H1 (cell line): ENCODE results near the gene SEPTIN1. TPM values are rescaled to one million over a fixed set of nuclear protein-coding genes. Genes with fewer than 3 reads are reported as not detected.

Source experiments
- CTCF ChIA-PET: fragments of 300-600 bp; sonication (Branson Sonifier 250); formaldehyde crosslinking; loops from one replicate; lab custom pipeline; 2021; ENCODE audit not compliant: partially characterized antibody; lab: Charles Lee
- POLR2A ChIA-PET: fragments of 300-600 bp; sonication (Branson Sonifier 250); formaldehyde crosslinking; loops from one replicate; lab custom pipeline; 2021; ENCODE audit warnings: inconsistent platforms; ENCODE audit not compliant: partially characterized antibody; lab: Charles Lee
- DNase-seq, 2 experiments: peaks; one replicate each; pipeline versions ENCODE4 v3.0.0 to v3.0.0-alpha.2; 2010 to 2022; ENCODE audit warnings: low spot score in 2 of 2, low read depth in 1 of 2, mixed read lengths in 1 of 2
- FAIRE-seq: peaks from 2 replicates; lab custom pipeline; 2011; peaks lifted over from hg19 to GRCh38; lab: Jason Lieb, UNC
- H2AFZ ChIP-seq: 2 replicates; pipeline ENCODE4 v1.8.1; 2012; ENCODE audit warnings: low read length, inconsistent platforms
- H2AK5ac ChIP-seq: 2 replicates; pipeline ENCODE4 v1.6.1; 2013; ENCODE audit warnings: low read depth, low read length
- H2BK120ac ChIP-seq: replicated peaks from 2 replicates; pipeline ENCODE3; 2013; ENCODE audit warnings: low read depth, low read length, inconsistent platforms
- H2BK12ac ChIP-seq: 2 replicates; pipeline ENCODE4 v1.6.1; 2013; ENCODE audit warnings: low read depth, low read length
- H2BK15ac ChIP-seq: 2 replicates; pipeline ENCODE4 v1.6.1; 2013; ENCODE audit warnings: low read length
- H2BK20ac ChIP-seq: 2 replicates; pipeline ENCODE4 v1.6.1; 2013; ENCODE audit warnings: low read length
- H2BK5ac ChIP-seq: 2 replicates; pipeline ENCODE4 v1.6.1; 2013; ENCODE audit warnings: low read depth, low read length
- H3K14ac ChIP-seq: 2 replicates; pipeline ENCODE4 v1.6.1; 2013; ENCODE audit warnings: inconsistent platforms; ENCODE audit not compliant: insufficient read length
- H3K18ac ChIP-seq: 2 replicates; pipeline ENCODE4 v1.6.1; 2013; ENCODE audit warnings: low read length; ENCODE audit errors: extremely low read depth
- H3K23ac ChIP-seq: 2 replicates; pipeline ENCODE4 v1.6.1; 2013; ENCODE audit warnings: inconsistent platforms; ENCODE audit not compliant: insufficient read length
- H3K23me2 ChIP-seq: 2 replicates; pipeline ENCODE4 v1.6.1; 2013; ENCODE audit warnings: low read depth, low read length
- H3K27ac ChIP-seq: 2 replicates; pipeline ENCODE4 v1.6.1; 2011; ENCODE audit warnings: low read depth, low read length, inconsistent platforms
- H3K27me3 ChIP-seq, 4 experiments: replicated peaks in 1 of 4; 1 replicate in 1 of 4; 2 replicates in 3 of 4; pipeline versions ENCODE4 v1.6.1 to v1.8.1; 2011 to 2013; ENCODE audit warnings: low read length in 3 of 4, mild to moderate bottlenecking in 3 of 4, inconsistent platforms in 2 of 4, mixed read lengths in 2 of 4, moderate library complexity in 1 of 4; ENCODE audit not compliant: control insufficient read depth in 3 of 4, insufficient read depth in 3 of 4; ENCODE audit errors: extremely low read depth in 1 of 4
- H3K36me3 ChIP-seq, 4 experiments: 2 replicates each; pipeline versions ENCODE4 v1.6.1 to v1.8.1; 2011 to 2013; ENCODE audit warnings: mild to moderate bottlenecking in 4 of 4, low read length in 3 of 4, moderate library complexity in 2 of 4, control low read depth in 1 of 4, inconsistent platforms in 1 of 4; ENCODE audit not compliant: insufficient read depth in 4 of 4, control insufficient read depth in 2 of 4
- H3K4ac ChIP-seq: replicated peaks from 2 replicates; pipeline ENCODE3; 2013; ENCODE audit warnings: low read length, low read depth, mixed read lengths, inconsistent platforms; ENCODE audit not compliant: insufficient read length
- H3K4me1 ChIP-seq, 4 experiments: replicated peaks in 1 of 4; 1 replicate in 1 of 4; 2 replicates in 3 of 4; pipeline versions ENCODE4 v1.6.1 to v1.8.1; 2011 to 2013; ENCODE audit warnings: low read length in 3 of 4, inconsistent platforms in 2 of 4, mixed read lengths in 1 of 4; ENCODE audit not compliant: insufficient read depth in 4 of 4, control insufficient read depth in 3 of 4
- H3K4me2 ChIP-seq, 2 experiments: 2 replicates each; pipeline versions ENCODE4 v1.6.1 to v1.8.1; 2011 to 2013; ENCODE audit warnings: low read depth in 2 of 2, low read length in 2 of 2, control low read depth in 1 of 2, inconsistent platforms in 1 of 2, mild to moderate bottlenecking in 1 of 2; ENCODE audit not compliant: insufficient read depth in 1 of 2
- H3K4me3 ChIP-seq, 4 experiments: fragments of 200-600, 300-600 bp in 1 of 4; sonication (generic), shearing (Covaris generic), sonication (Bioruptor Twin) in 1 of 4; 2 replicates each; pipeline versions ENCODE4 v1.5.1 to v1.8.1; 2011 to 2016; ENCODE audit warnings: low read length in 4 of 4, low read depth in 3 of 4, control low read depth in 2 of 4, inconsistent platforms in 2 of 4, mild to moderate bottlenecking in 2 of 4, mixed read lengths in 1 of 4, moderate library complexity in 1 of 4; ENCODE audit not compliant: insufficient read depth in 2 of 4; ENCODE audit errors: extremely low read depth in 1 of 4
- H3K56ac ChIP-seq: replicated peaks from 2 replicates; pipeline ENCODE3; 2013; ENCODE audit warnings: low read depth, mild to moderate bottlenecking, mixed read lengths, low read length, inconsistent platforms; ENCODE audit not compliant: insufficient read length
- H3K79me1 ChIP-seq: 2 replicates; pipeline ENCODE4 v1.6.1; 2013; ENCODE audit warnings: low read depth, low read length, control low read depth
- H3K79me2 ChIP-seq, 2 experiments: 2 replicates each; pipeline versions ENCODE4 v1.6.1 to v1.8.1; 2012 to 2013; ENCODE audit warnings: low read length in 2 of 2, mild to moderate bottlenecking in 2 of 2, inconsistent platforms in 1 of 2; ENCODE audit not compliant: insufficient read depth in 2 of 2, control insufficient read depth in 1 of 2
- H3K9ac ChIP-seq, 4 experiments: replicated peaks in 1 of 4; 1 replicate in 1 of 4; 2 replicates in 3 of 4; pipeline versions ENCODE4 v1.6.1 to v1.8.1; 2011 to 2013; ENCODE audit warnings: low read depth in 3 of 4, low read length in 3 of 4, control low read depth in 2 of 4, mild to moderate bottlenecking in 2 of 4, moderate library complexity in 2 of 4, inconsistent platforms in 1 of 4; ENCODE audit errors: extremely low read depth in 1 of 4
- H3K9me3 ChIP-seq, 2 experiments: 2 replicates each; pipeline versions ENCODE4 v1.6.1 to v1.8.1; 2012 to 2013; ENCODE audit warnings: mild to moderate bottlenecking in 2 of 2, moderate library complexity in 2 of 2, control low read depth in 1 of 2, inconsistent platforms in 1 of 2, low read depth in 1 of 2, low read length in 1 of 2, mixed read lengths in 1 of 2; ENCODE audit not compliant: insufficient read depth in 2 of 2
- H4K20me1 ChIP-seq, 2 experiments: replicated peaks in 1 of 2; 2 replicates each; pipeline versions ENCODE3 to v1.8.1; 2011 to 2013; ENCODE audit warnings: inconsistent platforms in 2 of 2, low read length in 2 of 2, mild to moderate bottlenecking in 1 of 2; ENCODE audit not compliant: insufficient read depth in 2 of 2, control insufficient read depth in 1 of 2
- H4K5ac ChIP-seq: 2 replicates; pipeline ENCODE4 v1.6.1; 2013; ENCODE audit warnings: low read length, low read depth, mixed read lengths, inconsistent platforms; ENCODE audit not compliant: insufficient read length
- H4K8ac ChIP-seq: 2 replicates; pipeline ENCODE4 v1.8.0; 2013; ENCODE audit warnings: mild to moderate bottlenecking, moderate library complexity, low read length, inconsistent platforms; ENCODE audit not compliant: insufficient read depth; ENCODE audit errors: extremely low read depth
- H4K91ac ChIP-seq: replicated peaks from 2 replicates; pipeline ENCODE3; 2013; ENCODE audit warnings: low read length, mixed read lengths, inconsistent platforms; ENCODE audit not compliant: insufficient read length
- CTCF ChIP-seq, 3 experiments: IDR thresholded peaks; 1 replicate in 2 of 3; 2 replicates in 1 of 3; pipeline versions ENCODE4 v1.5.1 to v1.6.1; 2011; ENCODE audit warnings: low read length in 3 of 3, mild to moderate bottlenecking in 3 of 3, inconsistent platforms in 2 of 3, low read depth in 1 of 3, moderate library complexity in 1 of 3; ENCODE audit not compliant: insufficient read depth in 1 of 3; ENCODE audit errors: control extremely low read depth in 1 of 3
- RAD21 ChIP-seq, 2 experiments: IDR thresholded peaks in 1 of 2; conservative IDR thresholded peaks in 1 of 2; 2 replicates each; pipeline ENCODE4 v1.6.1; 2011; ENCODE audit warnings: low read depth in 2 of 2, low read length in 2 of 2, improper control_type of control experiment in 1 of 2, inconsistent platforms in 1 of 2, mild to moderate bottlenecking in 1 of 2, moderate library complexity in 1 of 2
- SP4 ChIP-seq: IDR thresholded peaks from 2 replicates; pipeline ENCODE4 v1.6.1; 2012; ENCODE audit warnings: low read length, inconsistent platforms
- WGBS, 2 experiments: shearing (Covaris generic) in 1 of 2; methylation state at CpG; one replicate each; pipeline versions ENCODE4 v1.1.6 to v1.1.7; 2013 to 2015; ENCODE audit warnings: low lambda C conversion rate in 2 of 2, mixed read lengths in 2 of 2, inconsistent platforms in 1 of 2, low coverage in 1 of 2, missing lambda C conversion rate in 1 of 2; ENCODE audit not compliant: insufficient replicate concordance in 2 of 2, insufficient coverage in 1 of 2, insufficient read length in 1 of 2; ENCODE audit errors: extremely low coverage in 1 of 2, missing lambda C conversion rate in 1 of 2; 5-methylcytosine and 5-hydroxymethylcytosine counted together
- polyA plus RNA-seq, 7 experiments: library from polyadenylated mRNA; depleted of rRNA in 3 of 7; stranded (reverse) in 5 of 7; unstranded in 2 of 7; fragments of >200 nt in 5 of 7; fragments of 200-250 nt in 2 of 7; gene quantifications; 1 replicate in 5 of 7; 2 replicates in 1 of 7; 4 replicates in 1 of 7; pipeline versions ENCODE4 v1.2.1 to v1.2.3, GENCODE V29; 2011 to 2013; ENCODE audit warnings: missing spikeins in 2 of 7, mixed read lengths in 2 of 7
- total RNA-seq: library from RNA; stranded (reverse); fragmentation: NEBNext Ultra II Directional; extraction: Animal tissue kit (Norgen Biotek cat#: 25700); gene quantifications from 2 replicates; pipeline ENCODE4 v1.2.1, GENCODE V29; 2021

The SEPTIN1 gene
- total and polyA plus RNA-seq, 2 of the 8 experiments (the other 6 are each of a cell fraction or from before 2014, with no cell fraction given) = 0.24 to 1.4 TPM

- ChIA-PET CTCF (interaction anchor here (0.8 to 3.5 kb wide), 7 partner anchors 10 to 68 kb away, joined by 3 to 20 read pairs (median 3); no protein-coding TSS in a partner anchor), POLR2A (interaction anchor here (0.6 to 6.1 kb wide), 7 partner anchors 11 to 50 kb away, joined by 3 to 47 read pairs (median 4); partner anchors contain the start of gene ZNF48)
- no peak overlapping the region for H2BK15ac ChIP-seq
- no peak overlapping the region for H3K9ac ChIP-seq
- H3K4me3 ChIP-seq = no peak overlapping the region
- no peak overlapping the region for H3K23ac ChIP-seq
- H3K23me2 ChIP-seq = peaks cover 11% of the 10 kb centered on the region
- H3K36me3 ChIP-seq = peaks cover 12 to 37% (median 31%) of the 10 kb centered on the region in 4 experiments
- peaks cover 0 to 12% (median 6%) of the 10 kb centered on the region in 4 experiments; a peak in 5 of 7 replicates for H3K4me1 ChIP-seq
- no peaks in the 10 kb centered on the region for H3K27me3 ChIP-seq
- H3K27ac ChIP-seq = no peak overlapping the region
- H3K14ac ChIP-seq = no peak overlapping the region
- FAIRE-seq = no peak
- H3K4ac ChIP-seq = no peak overlapping the region
- H4K91ac ChIP-seq = no peak overlapping the region
- DNase-seq = no peak
- H2AFZ ChIP-seq = no peak overlapping the region
- no peak overlapping the region for H3K56ac ChIP-seq
- no peak overlapping the region for H2BK120ac ChIP-seq
- no peak overlapping the region for H3K18ac ChIP-seq
- peaks cover 2 to 3% of the 10 kb centered on the region in 2 experiments for H4K20me1 ChIP-seq
- TF ChIP-seq RAD21 (IDR thresholded peaks at IDR 0.05 in 1 of 2, conservative IDR thresholded peaks at IDR 0.05 in 1 of 2; ENCODE audit: low read depth in 2 of 2, low read length in 2 of 2) (peak in 1 of 2 experiments; percentile 23; a peak in 1 of 4 replicates), SP4 (no peak), CTCF (IDR thresholded peaks at IDR 0.05; ENCODE audit: control extremely low read depth in 1 of 3, insufficient read depth in 1 of 3, low read depth in 1 of 3, low read length in 3 of 3) (peak; percentile 13 to 39 (median 29); a peak in 3 of 4 replicates)
- no peak overlapping the region for H2BK5ac ChIP-seq
- H3K79me2 ChIP-seq = peaks cover 0 to 14% of the 10 kb centered on the region in 2 experiments; a peak in 2 of 4 replicates
- H3K4me2 ChIP-seq = no peak overlapping the region
- no peak overlapping the region for H2BK12ac ChIP-seq
- H3K79me1 ChIP-seq = no peaks in the 10 kb centered on the region; the same call in 1 of the 2 replicates
- WGBS, 2 experiments = 93% methylated on average over 14 of the region's 14 CpGs; no CpG with 5 or more reads in 1 of the 2 experiments
- no peak overlapping the region for H2AK5ac ChIP-seq
- H4K5ac ChIP-seq = no peak overlapping the region
- H3K9me3 ChIP-seq = no peaks in the 10 kb centered on the region
- no peak overlapping the region for H4K8ac ChIP-seq
- H2BK20ac ChIP-seq = no peak overlapping the region
Measured at GRCh38 chr16:30352488-30353401, 29.6 kb downstream of the SEPTIN1 start.
